ENCODE data around the gene YBX2. TPM values are rescaled to one million over a fixed set of nuclear protein-coding genes. Genes with fewer than 3 reads are reported as not detected.

The YBX2 gene
- total RNA-seq (2021): 24.0 and 26.0 TPM in 2 replicates
- long read RNA-seq, partial matches to known transcripts: 1 of 8 reads
- long read RNA-seq, other reads (novel, unspliced or antisense): 7 of 8 reads

DNA sequence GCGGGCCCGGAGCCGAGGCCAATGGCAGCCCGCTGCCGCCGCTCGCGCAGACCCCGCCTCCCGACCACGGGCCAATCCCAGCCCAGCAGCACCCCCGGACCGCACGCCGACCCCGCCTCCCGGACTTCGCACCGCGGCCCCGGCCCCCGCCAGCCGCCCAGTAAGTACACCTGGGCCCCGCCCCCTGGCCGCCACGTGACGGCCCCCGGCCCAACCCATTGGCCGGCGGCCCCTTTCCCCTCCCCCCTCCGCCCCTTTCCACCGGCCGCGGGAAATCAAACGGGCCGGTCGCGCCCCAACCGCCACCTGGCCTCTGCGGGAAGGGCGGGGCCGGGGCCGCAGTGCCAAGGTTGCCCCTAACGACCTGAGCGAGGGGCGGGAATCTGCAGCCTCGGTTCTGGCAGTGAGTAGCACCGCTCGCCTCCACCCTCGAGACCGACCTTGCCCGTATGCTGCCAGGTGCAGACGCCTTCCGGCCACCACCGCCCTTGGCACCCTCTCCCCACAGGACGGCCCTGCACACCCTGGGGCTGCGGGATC lies at the start of gene YBX2:
TSS of gene YBX2 (minus strand) at position 26 of the 540 bp plus-strand sequence. CDS start 139 bp downstream, outside the sequence.
- Histone ChIP-seq H3K4me1 (ENCODE audit: insufficient read depth, low read length) (peaks cover 4% of the 10 kb centered on the region; the same call in 1 of the 2 replicates), H2AK5ac (ENCODE audit: insufficient read length, low read length) (no peak within 1 kb of the TSS), H3K23me2 (ENCODE audit: insufficient read length, low read depth, low read length, poor library complexity, severe bottlenecking) (peaks cover 4% of the 10 kb centered on the region), H4K20me1 (ENCODE audit: control insufficient read depth, insufficient read depth, insufficient read length) (no peaks in the 10 kb centered on the region), H4K8ac (replicated peaks; ENCODE audit: insufficient read length, low read depth, low read length) (no peak within 1 kb of the TSS), H3K4ac (ENCODE audit: low read depth, low read length) (no peak within 1 kb of the TSS), H2AFZ (ENCODE audit: low read length) (no peak within 1 kb of the TSS), H3K9me3 (ENCODE audit: control insufficient read depth, low read depth, low read length) (no peaks in the 10 kb centered on the region), H2BK120ac (ENCODE audit: low read depth, low read length, poor library complexity, severe bottlenecking) (no peak within 1 kb of the TSS), H3K23ac (ENCODE audit: insufficient read length, low read depth, low read length) (no peak within 1 kb of the TSS), H2BK12ac (ENCODE audit: insufficient read length, low read depth, low read length) (no peak within 1 kb of the TSS), H2BK20ac (ENCODE audit: low read depth, low read length, poor library complexity, severe bottlenecking) (no peak within 1 kb of the TSS), H3K79me1 (ENCODE audit: insufficient read depth, low read depth, low read length, poor library complexity, severe bottlenecking) (no peaks in the 10 kb centered on the region), H4K5ac (ENCODE audit: insufficient read length, low read depth, low read length) (no peak within 1 kb of the TSS), H3K9ac (ENCODE audit: extremely low read depth, insufficient read length, low read length) (peak within 1 kb of the TSS; percentile 22), H3K27ac (ENCODE audit: insufficient read length, low read depth, low read length) (no peak within 1 kb of the TSS), H3K18ac (ENCODE audit: insufficient read length, low read depth, low read length) (peak within 1 kb of the TSS; percentile 95), H3K56ac (ENCODE audit: insufficient read length, low read depth, low read length) (no peak within 1 kb of the TSS), H2BK15ac (ENCODE audit: low read depth, low read length) (no peak within 1 kb of the TSS), H2BK5ac (ENCODE audit: insufficient read length, low read length) (no peak within 1 kb of the TSS), H3K4me2 (ENCODE audit: insufficient read depth, insufficient read length, low read length) (peak within 1 kb of the TSS; percentile 91), H3T11ph (ENCODE audit: low read length) (no peak within 1 kb of the TSS), H3K79me2 (ENCODE audit: insufficient read depth, low read length) (no peaks in the 10 kb centered on the region), H3K14ac (ENCODE audit: insufficient read depth, low read length) (peak within 1 kb of the TSS; percentile 89; the same call in 1 of the 2 replicates), H3K27me3 (ENCODE audit: insufficient read depth, low read length) (peaks cover 2% of the 10 kb centered on the region), H4K91ac (ENCODE audit: insufficient read length, low read depth, low read length) (no peak within 1 kb of the TSS)
- Mint-ChIP-seq H3K4me3 (peak within 1 kb of the TSS; percentile 61 to 83), H3K36me3 (ENCODE audit: insufficient read depth in 1 of 3, low read depth in 3 of 3) (peaks cover 0 to 3% (median 0%) of the 10 kb centered on the region in 3 experiments; a peak in 2 of 7 replicates), H3K27ac (peak within 1 kb of the TSS in 1 of 3 experiments; percentile 36; a peak in 2 of 7 replicates), H3K4me1 (peaks cover 12 to 25% of the 10 kb centered on the region in 2 experiments), H3K9me3 (peaks cover 3% of the 10 kb centered on the region in 2 experiments; a peak in 3 of 5 replicates), H3K27me3 (ENCODE audit: low read depth) (peaks cover 71% of the 10 kb centered on the region)
- WGBS (ENCODE audit: extremely low coverage, insufficient read length, low lambda C conversion rate): no CpG with 5 or more reads among the region's 57 CpGs
- TF ChIP-seq, protein P1, sequence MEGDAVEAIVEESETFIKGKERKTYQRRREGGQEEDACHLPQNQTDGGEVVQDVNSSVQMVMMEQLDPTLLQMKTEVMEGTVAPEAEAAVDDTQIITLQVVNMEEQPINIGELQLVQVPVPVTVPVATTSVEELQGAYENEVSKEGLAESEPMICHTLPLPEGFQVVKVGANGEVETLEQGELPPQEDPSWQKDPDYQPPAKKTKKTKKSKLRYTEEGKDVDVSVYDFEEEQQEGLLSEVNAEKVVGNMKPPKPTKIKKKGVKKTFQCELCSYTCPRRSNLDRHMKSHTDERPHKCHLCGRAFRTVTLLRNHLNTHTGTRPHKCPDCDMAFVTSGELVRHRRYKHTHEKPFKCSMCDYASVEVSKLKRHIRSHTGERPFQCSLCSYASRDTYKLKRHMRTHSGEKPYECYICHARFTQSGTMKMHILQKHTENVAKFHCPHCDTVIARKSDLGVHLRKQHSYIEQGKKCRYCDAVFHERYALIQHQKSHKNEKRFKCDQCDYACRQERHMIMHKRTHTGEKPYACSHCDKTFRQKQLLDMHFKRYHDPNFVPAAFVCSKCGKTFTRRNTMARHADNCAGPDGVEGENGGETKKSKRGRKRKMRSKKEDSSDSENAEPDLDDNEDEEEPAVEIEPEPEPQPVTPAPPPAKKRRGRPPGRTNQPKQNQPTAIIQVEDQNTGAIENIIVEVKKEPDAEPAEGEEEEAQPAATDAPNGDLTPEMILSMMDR (conservative IDR thresholded peaks at IDR 0.05): no peak
- DNase-seq: peak; percentile 100

All from H9 (cell line).